ENCODE results near the gene ULK1.
"Not testable (repeated sequence)": the region's sequence is repeated elsewhere in the genome, so short reads cannot be mapped to it uniquely, and the experiment has no call there.

Gene ULK1

DNA sequence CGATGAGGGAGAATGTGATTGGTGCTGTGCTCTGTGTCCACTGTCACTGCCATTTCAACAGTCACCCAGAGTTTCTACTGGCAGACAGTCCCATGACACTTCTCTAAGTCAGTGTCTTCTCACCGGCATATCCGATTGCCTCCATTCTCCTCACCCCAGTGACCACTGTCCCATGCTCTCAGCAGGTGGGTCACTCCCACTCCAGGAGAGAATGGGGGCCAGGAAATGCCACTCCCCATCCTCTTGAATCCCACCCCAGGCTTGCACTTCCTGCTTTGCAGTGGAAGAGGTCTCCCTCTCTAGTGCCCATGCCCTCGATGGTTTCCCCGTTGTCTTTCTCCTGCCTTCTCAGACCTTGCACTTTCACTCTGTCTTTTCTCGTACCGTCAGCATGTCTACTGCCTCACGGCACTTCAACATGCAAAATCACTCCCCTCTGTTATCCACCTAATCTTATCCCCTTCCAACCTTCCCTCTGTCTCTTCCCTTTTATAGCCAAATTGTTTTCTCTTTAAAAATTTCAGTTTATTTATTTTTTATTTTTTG, 53.1 kb downstream of the ULK1 start:
- DNase-seq (ENCODE audit: insufficient read length, low spot score) (no peak), FAIRE-seq (no peak)
- no peak for TF ChIP-seq SPI1 (IDR thresholded peaks at IDR 0.05; ENCODE audit: low read depth, low read length)
- no peak for TF ChIP-seq PAX5 (IDR thresholded peaks at IDR 0.05; ENCODE audit: insufficient read depth, low read length, severe bottlenecking)
- no peak for TF ChIP-seq POU2F2 (IDR thresholded peaks at IDR 0.05; ENCODE audit: low read depth, low read length)
- TF ChIP-seq POLR2AphosphoS5 (IDR thresholded peaks at IDR 0.05; ENCODE audit: low read depth, low read length), result no peak
- TF ChIP-seq POLR2A (IDR thresholded peaks at IDR 0.05; ENCODE audit: low read depth, low read length), result no peak
- TF ChIP-seq TAF1 (IDR thresholded peaks at IDR 0.05; ENCODE audit: low read depth, low read length), result no peak

DNA sequence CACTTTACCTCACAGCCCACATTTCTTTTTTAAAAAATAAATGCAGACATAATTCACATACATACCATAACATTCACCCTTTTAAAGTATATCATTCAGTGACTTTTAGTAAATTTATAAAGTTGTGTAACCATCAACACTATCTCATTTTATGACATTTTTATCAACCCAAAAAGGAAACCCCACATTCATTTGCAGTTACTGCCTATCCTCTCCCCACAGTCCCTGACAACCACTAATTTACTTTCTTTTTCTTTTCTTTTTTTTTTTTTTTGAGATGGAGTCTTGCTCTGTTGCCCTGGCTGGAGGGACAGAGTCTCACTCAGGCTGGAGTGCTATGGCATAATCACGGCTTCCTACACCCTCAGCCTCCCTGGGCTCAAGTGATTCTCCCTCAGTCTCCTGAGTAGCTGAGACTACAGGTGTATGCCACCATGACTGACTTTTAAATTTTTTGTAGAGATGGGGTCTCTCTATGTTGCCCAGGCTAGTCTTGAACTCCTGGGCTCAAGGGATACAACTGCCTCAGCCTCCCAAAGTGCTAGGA, 53.8 kb downstream of the ULK1 start:
- FAIRE-seq (no peak), DNase-seq (ENCODE audit: insufficient read length, low spot score) (no peak)
- no peak for TF ChIP-seq POLR2A (IDR thresholded peaks at IDR 0.05; ENCODE audit: low read depth, low read length)
- no peak for TF ChIP-seq POLR2AphosphoS5 (IDR thresholded peaks at IDR 0.05; ENCODE audit: low read depth, low read length)
- TF ChIP-seq PAX5 (IDR thresholded peaks at IDR 0.05; ENCODE audit: insufficient read depth, low read length, severe bottlenecking), result no peak
- no peak for TF ChIP-seq POU2F2 (IDR thresholded peaks at IDR 0.05; ENCODE audit: low read depth, low read length)
- no peak for TF ChIP-seq TAF1 (IDR thresholded peaks at IDR 0.05; ENCODE audit: low read depth, low read length)
- no peak for TF ChIP-seq SPI1 (IDR thresholded peaks at IDR 0.05; ENCODE audit: low read depth, low read length)

DNA sequence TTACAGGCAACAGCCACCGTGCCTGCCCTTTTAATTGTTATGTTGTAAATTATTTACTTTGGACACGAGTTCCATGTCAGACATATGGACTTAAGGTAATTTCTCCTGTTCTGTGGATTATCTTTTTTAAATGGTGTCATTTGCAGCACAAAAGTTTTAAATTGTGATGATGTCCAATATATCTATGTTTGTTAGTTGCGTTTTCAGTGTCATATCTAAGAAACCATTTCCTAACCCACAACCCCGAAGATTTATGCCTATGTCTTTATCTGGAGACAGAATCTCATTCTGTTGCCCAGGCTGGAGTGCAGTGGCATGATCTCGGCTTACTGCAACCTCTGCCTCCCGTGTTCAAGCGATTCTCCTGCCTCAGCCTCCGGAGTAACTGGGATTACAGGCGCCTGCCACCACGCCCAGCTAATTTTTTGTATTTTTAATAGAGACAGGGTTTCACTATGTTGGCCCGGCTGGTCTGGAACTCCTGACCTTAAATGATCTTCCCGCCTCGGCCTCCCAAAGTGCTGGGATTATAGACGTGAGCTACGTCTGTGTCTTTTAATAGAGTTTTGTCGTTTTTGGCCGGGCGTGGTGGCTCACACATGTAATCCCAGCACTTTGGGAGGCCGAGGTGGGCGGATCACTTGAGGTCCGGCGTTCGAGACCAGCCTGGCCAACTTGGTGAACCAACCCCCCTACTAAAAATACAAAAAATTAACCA, 54.5 kb downstream of the ULK1 start:
- DNase-seq (ENCODE audit: insufficient read length, low spot score); FAIRE-seq: not testable (repeated sequence)

DNA sequence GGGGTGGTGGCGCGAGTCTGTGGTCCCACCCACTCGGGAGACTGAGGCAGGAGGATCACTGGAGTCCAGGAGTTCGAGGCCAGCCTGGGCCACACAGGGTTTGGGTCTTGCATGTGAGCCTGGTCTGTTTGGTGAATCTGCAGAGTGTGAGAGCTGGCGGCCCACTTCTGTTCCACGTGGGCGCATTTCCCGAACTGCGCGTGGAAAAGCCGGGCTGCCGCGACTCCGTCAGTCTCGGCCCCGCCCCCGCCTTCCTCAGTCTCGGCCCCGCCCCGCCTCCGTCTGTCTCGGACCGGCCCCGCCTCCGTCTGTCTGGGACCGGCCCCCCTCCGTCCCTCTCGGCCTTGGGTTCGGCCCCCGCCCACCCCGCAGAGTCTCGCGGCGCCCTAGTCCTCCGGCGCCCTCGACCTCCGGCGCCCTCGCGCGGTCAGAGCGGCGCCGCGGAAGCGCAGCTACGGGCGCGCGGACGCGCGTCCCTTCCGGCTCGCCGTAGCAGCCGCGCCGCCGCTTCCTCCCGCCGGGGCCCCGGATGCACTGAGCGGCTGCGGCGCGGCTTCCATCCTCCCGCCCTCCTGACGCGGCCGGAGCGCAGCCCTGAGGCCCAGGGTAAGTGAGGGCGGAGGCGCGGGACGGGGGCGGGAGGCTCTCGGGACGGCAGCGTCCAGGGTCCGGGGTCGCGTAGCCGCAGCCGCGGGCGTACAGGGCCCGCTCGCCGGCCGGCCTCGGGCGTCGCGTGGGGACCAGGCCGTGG, 55.2 kb downstream of the ULK1 start, which contains the start of gene EP400:
TSS of gene EP400 (plus strand) at position 512 of the 751 bp plus-strand sequence. CDS start 10,678 bp downstream, outside the sequence.
- FAIRE-seq (peak; percentile 95), DNase-seq (ENCODE audit: insufficient read length, low spot score) (peak; percentile 94)
- TF ChIP-seq POU2F2 (IDR thresholded peaks at IDR 0.05; ENCODE audit: low read depth, low read length), result 0 out of 2 replicates have a peak, but pooled peaks have one; percentile 9
- 0 out of 2 replicates have a peak, but pooled peaks have one; percentile 63 for TF ChIP-seq POLR2AphosphoS5 (IDR thresholded peaks at IDR 0.05; ENCODE audit: low read depth, low read length)
- TF ChIP-seq PAX5 (IDR thresholded peaks at IDR 0.05; ENCODE audit: insufficient read depth, low read length, severe bottlenecking), result no peak
- peak; percentile 62 for TF ChIP-seq SPI1 (IDR thresholded peaks at IDR 0.05; ENCODE audit: low read depth, low read length)
- TF ChIP-seq TAF1 (IDR thresholded peaks at IDR 0.05; ENCODE audit: low read depth, low read length), result 0 out of 2 replicates have a peak, but pooled peaks have one; percentile 28

DNA sequence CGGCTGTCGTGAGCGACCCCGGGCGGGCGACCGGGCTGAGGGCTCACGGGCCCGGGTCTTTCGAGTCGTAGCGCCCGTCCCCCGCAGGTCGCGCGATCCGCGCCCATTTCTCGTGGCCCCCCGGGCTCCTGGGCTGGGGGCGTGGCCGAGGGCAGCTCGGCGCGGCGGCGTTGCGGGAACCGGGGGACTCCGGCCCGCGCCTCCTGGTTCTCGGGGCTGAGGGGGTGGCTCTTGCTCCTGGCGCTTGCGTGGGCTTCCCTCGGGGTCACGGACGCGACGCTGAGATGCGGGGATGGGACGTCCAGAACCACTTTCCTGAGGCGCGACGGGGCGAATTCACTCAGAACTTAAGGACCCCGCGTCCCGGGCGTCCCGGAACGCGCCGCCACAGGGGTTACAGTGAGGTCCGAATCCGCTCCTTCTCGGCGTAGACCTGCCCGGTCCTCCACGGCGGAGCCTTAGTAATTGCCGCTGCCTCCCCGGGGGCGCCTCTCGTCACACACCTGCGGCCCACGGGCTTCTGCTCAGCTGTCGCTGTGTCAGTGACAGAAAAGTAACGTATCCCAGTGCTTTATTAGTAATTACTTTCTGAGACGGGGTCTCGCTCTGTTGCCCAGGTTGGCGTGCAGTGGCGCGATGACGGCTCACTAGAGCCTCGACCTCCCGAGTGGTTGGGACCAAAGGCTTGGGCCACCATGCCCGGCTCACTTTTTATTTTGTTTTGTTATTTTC, 55.9 kb downstream of the ULK1 start:
- TF ChIP-seq POLR2A (IDR thresholded peaks at IDR 0.05; ENCODE audit: low read depth, low read length) (no peak), PAX5 (IDR thresholded peaks at IDR 0.05; ENCODE audit: insufficient read depth, low read length, severe bottlenecking) (peak; percentile 78), TAF1 (IDR thresholded peaks at IDR 0.05; ENCODE audit: low read depth, low read length) (0 out of 2 replicates have a peak, but pooled peaks have one; percentile 1), POLR2AphosphoS5 (IDR thresholded peaks at IDR 0.05; ENCODE audit: low read depth, low read length) (no peak), SPI1 (IDR thresholded peaks at IDR 0.05; ENCODE audit: low read depth, low read length) (no peak), POU2F2 (IDR thresholded peaks at IDR 0.05; ENCODE audit: low read depth, low read length) (no peak)
- DNase-seq (ENCODE audit: insufficient read length, low spot score) (no peak), FAIRE-seq (peak; percentile 5)

DNA sequence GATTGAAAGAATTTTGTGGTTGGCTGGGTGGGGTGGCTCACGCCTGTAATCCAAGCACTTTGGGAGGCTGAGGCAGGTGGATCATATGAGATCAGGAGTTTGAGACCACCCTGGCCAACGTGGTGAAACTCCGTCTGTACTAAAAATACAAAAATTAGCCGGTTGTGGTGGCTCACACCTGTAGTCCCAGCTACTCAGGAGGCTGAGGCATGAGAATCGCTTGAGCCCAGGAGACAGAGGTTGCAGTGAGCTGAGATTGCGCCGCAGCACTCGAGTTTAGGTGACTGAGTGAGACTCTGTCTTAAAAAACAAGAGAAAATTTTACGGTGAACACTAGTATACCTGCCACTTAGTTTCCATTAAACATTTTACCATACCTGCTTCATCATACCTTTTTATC, 59.4 kb downstream of the ULK1 start:
- not testable (repeated sequence) for FAIRE-seq; DNase-seq (ENCODE audit: insufficient read length, low spot score)

DNA sequence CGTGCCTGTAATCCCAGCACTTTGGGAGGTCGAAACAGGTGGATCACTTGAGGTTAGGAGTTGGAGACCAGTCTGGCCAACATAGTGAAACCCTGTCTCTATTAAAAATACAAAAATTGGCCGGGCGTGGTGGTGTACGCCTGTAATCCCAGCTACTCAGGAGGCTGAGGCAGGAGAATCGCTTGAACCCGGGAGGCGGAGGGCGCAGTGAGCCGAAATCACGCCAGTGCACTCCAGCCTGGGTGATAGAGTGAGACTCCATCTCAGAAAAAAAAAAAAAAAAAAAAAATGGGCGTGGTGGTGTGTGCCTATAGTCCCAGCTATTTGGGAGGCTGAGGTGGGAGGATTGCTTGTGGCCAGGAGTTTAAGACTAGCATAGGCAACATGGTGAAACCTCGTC, 60.0 kb downstream of the ULK1 start:
- FAIRE-seq; DNase-seq (ENCODE audit: insufficient read length, low spot score): not testable (repeated sequence)

DNA sequence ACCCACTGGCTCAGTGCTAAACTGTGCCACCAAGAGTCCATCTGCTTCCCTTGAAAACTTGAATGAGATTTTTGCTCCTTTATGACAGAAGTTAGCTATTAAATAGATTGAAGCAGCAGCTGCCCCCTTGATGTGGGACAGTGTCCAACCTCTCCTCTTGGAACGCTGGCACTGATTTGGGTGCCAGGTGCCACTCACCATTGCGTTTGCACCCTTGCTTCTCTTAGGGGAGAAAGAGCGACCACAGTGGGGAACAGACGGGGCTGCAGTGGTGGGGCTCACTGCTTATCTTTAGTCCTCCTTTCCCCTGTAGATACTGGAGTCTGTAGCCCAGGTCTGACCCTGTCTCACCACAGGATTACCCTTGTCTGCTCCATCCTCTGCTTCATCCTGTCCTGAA, 64.7 kb downstream of the ULK1 start:
- FAIRE-seq, result no peak
- no peak for DNase-seq (ENCODE audit: insufficient read length, low spot score)
- TF ChIP-seq POU2F2 (IDR thresholded peaks at IDR 0.05; ENCODE audit: low read depth, low read length) (no peak), PAX5 (IDR thresholded peaks at IDR 0.05; ENCODE audit: insufficient read depth, low read length, severe bottlenecking) (no peak), SPI1 (IDR thresholded peaks at IDR 0.05; ENCODE audit: low read depth, low read length) (no peak)

DNA sequence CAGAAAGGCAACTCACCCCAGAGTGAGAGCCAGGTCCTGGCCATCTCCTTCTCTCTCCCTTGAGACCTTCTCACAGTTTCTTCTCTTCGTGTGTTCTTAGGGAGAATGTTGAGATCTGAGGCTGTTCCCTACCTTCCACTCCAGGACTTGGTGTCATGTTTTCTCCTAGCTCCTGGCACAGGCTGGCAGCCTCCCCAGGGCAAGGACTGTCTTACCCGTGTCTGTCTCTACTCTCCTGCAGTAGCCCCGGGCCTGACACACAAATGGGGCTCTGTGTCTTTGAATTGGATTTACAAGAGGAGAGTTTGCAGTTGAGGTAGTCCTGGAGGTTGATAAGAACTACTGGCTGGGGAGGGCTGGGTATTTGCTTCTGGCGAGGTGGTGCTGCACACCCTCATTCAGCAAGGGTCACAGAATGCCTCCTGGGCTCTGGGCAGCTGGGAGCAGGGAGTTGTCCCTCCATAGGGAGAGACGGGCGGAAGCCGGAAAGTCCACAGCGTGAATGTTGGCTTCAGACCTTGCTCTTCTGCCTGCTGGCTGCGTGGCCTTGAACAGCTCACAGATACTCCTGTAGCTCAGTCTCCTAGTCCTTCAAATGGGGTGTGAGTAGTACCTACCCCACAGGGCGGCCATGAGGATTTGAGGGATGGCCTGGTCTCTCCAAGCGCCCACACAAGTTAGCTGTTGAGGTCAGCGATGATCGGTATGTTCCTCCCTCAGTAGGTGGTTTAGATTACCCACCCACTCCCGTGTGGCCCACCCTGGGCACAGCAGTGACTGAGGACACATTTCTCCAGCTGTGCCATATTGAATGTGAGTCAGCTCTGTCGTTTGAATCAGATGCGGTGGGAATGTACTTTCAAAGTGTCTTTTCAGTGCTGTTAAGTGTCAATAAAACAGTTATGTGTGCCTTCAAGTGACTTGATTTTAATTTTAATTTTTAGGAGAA, 65.5 kb downstream of the ULK1 start:
- TF ChIP-seq POLR2A (IDR thresholded peaks at IDR 0.05; ENCODE audit: low read depth, low read length), result no peak
- no peak for TF ChIP-seq PAX5 (IDR thresholded peaks at IDR 0.05; ENCODE audit: insufficient read depth, low read length, severe bottlenecking)
- no peak for TF ChIP-seq POU2F2 (IDR thresholded peaks at IDR 0.05; ENCODE audit: low read depth, low read length)
- no peak for TF ChIP-seq TAF1 (IDR thresholded peaks at IDR 0.05; ENCODE audit: low read depth, low read length)
- TF ChIP-seq SPI1 (IDR thresholded peaks at IDR 0.05; ENCODE audit: low read depth, low read length), result no peak
- TF ChIP-seq POLR2AphosphoS5 (IDR thresholded peaks at IDR 0.05; ENCODE audit: low read depth, low read length), result no peak
- FAIRE-seq, result no peak

DNA sequence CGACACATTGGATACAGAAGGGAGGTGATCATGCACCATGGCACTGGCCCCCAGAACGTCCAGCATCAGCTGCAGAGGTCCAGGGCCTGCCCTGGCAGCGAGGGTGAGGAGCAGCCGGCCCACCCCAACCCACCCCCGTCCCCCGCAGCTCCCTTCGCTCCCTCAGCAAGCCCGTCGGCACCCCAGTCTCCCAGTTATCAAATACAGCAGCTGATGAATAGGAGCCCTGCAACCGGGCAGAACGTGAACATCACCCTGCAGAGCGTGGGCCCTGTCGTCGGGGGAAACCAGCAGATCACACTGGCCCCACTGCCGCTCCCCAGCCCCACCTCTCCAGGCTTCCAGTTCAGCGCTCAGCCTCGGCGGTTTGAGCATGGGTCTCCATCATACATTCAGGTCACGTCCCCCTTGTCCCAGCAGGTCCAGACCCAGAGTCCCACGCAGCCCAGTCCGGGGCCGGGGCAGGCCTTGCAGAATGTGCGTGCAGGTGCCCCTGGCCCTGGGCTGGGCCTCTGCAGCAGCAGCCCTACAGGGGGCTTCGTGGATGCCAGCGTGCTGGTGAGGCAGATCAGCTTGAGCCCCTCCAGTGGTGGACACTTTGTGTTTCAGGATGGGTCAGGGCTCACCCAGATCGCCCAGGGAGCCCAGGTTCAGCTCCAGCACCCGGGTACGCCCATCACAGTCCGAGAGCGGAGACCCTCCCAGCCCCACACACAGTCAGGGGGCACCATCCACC, 66.3 kb downstream of the ULK1 start:
- not testable (repeated sequence) for FAIRE-seq; DNase-seq (ENCODE audit: insufficient read length, low spot score)

More for the DNA sequence above, 65.5 kb downstream of the ULK1 start:
- DNase-seq (ENCODE audit: insufficient read length, low spot score), result no peak

DNA sequence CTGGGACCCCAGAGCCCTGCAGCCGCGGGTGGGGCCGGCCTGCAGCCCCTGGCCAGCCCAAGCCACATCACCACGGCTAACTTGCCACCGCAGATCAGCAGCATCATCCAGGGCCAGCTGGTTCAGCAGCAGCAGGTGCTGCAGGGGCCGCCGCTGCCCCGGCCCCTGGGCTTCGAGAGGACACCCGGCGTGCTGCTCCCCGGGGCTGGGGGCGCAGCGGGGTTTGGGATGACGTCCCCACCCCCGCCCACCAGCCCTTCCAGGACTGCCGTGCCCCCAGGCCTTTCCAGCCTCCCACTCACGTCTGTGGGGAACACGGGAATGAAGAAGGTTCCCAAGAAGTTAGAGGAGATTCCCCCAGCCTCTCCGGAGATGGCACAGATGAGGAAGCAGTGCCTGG, 66.9 kb downstream of the ULK1 start:
- DNase-seq (ENCODE audit: insufficient read length, low spot score); FAIRE-seq: not testable (repeated sequence)
